ENCODE results near the gene ZEB2.

- TF ChIP-seq CTCF (IDR thresholded peaks at IDR 0.05; ENCODE audit: low read length) (no peak), EZH2 (IDR thresholded peaks at IDR 0.05; ENCODE audit: borderline replicate concordance, low read length) (no peak)
Observed at GRCh38 chr2:144493027-144493809, 26.7 kb downstream of the ZEB2 start.
